HepG2 (cell line): ENCODE data around the gene GRIK4. TPM values are rescaled to one million over a fixed set of nuclear protein-coding genes. Genes with fewer than 3 reads are reported as not detected.

Source experiments
- ATAC-seq: fragments of 200-7000 bp; cut with Tn5 transposase; 3 replicates; pipeline ENCODE4 v1.9.1; 2020; ENCODE audit warnings: mild to moderate bottlenecking, moderate library complexity
- BruUV-seq: library from RNA; stranded (reverse); fragments of 400-500 nt; replicated peaks from 2 replicates; lab custom pipeline; 2021; lab: Mats Ljungman, UMichigan
- CTCF ChIA-PET: fragments of 300-600 bp; formaldehyde crosslinking; extraction: SDS; loops from one replicate; lab custom pipeline; 2021; ENCODE audit warnings: low total read pairs, inconsistent platforms, low intra/inter-chr PET ratio; lab: Yijun Ruan, JAX
- POLR2A ChIA-PET: fragments of 350-600 bp; sonication (Branson Sonifier 250); formaldehyde crosslinking; loops from one replicate; lab custom pipeline; 2020; ENCODE audit warnings: antibody characterized with exemption, inconsistent platforms; lab: Yijun Ruan, JAX
- DNase-seq: peaks from one replicate; pipeline ENCODE4 v3.0.0-alpha.2; 2015; ENCODE audit warnings: low spot score
- FAIRE-seq: peaks from 3 replicates; lab custom pipeline; 2011; peaks lifted over from hg19 to GRCh38; lab: Jason Lieb, UNC
- H2AFZ ChIP-seq: one replicate; pipeline ENCODE4 v1.6.1; 2011; ENCODE audit warnings: low read length, inconsistent platforms
- H3K27ac ChIP-seq: fragments of 300-600 bp; 3 replicates; pipeline ENCODE4 v1.8.0; 2011; ENCODE audit warnings: mixed run types, mild to moderate bottlenecking, mixed read lengths, low read length, inconsistent platforms; ENCODE audit not compliant: insufficient read depth; ENCODE audit errors: extremely low read length
- H3K27me3 ChIP-seq, 2 experiments: fragments of 200-600 bp in 1 of 2; 2 replicates in 1 of 2; 3 replicates in 1 of 2; pipeline versions ENCODE4 v1.6.0 to v1.8.0; 2011; ENCODE audit warnings: low read length in 2 of 2, mild to moderate bottlenecking in 2 of 2, moderate library complexity in 2 of 2, inconsistent platforms in 1 of 2; ENCODE audit not compliant: insufficient read depth in 2 of 2, control insufficient read depth in 1 of 2
- H3K36me3 ChIP-seq, 2 experiments: fragments of 200-600 bp in 1 of 2; replicated peaks in 1 of 2; 2 replicates in 1 of 2; 3 replicates in 1 of 2; pipeline versions ENCODE4 v1.5.1 to v1.8.0; 2011; ENCODE audit warnings: low read length in 2 of 2, inconsistent platforms in 1 of 2; ENCODE audit not compliant: insufficient read depth in 2 of 2, control insufficient read depth in 1 of 2
- H3K4me1 ChIP-seq: 2 replicates; pipeline ENCODE4 v1.5.1; 2012; ENCODE audit warnings: low read length, inconsistent platforms; ENCODE audit not compliant: insufficient read depth
- H3K4me2 ChIP-seq: 2 replicates; pipeline ENCODE4 v1.6.0; 2011; ENCODE audit warnings: low read depth, low read length, inconsistent platforms
- H3K4me3 ChIP-seq, 3 experiments: fragments of 200-600 bp in 1 of 3; sonication (generic), shearing (Covaris generic) in 1 of 3; replicated peaks in 1 of 3; 2 replicates each; pipeline ENCODE4 v1.5.1; 2011 to 2016; ENCODE audit warnings: low read length in 3 of 3, inconsistent platforms in 2 of 3, low read depth in 2 of 3, mild to moderate bottlenecking in 2 of 3, control low read depth in 1 of 3, mixed read lengths in 1 of 3; ENCODE audit not compliant: insufficient read depth in 1 of 3
- H3K79me2 ChIP-seq: one replicate; pipeline ENCODE4 v1.6.1; 2011; ENCODE audit warnings: low read length, inconsistent platforms; ENCODE audit not compliant: insufficient read depth
- H3K9ac ChIP-seq: 2 replicates; pipeline ENCODE4 v1.6.0; 2011; ENCODE audit warnings: mild to moderate bottlenecking, low read depth, low read length, inconsistent platforms; ENCODE audit not compliant: insufficient read depth
- H3K9me3 ChIP-seq: 2 replicates; pipeline ENCODE4 v1.5.1; 2012; ENCODE audit warnings: mild to moderate bottlenecking, low read length
- H4K20me1 ChIP-seq: 2 replicates; pipeline ENCODE4 v1.6.0; 2011; ENCODE audit warnings: inconsistent platforms, mild to moderate bottlenecking, low read length, moderate library complexity; ENCODE audit not compliant: insufficient read depth
- IRF2 ChIP-seq: IDR thresholded peaks from 2 replicates; pipeline ENCODE4 v1.6.1; 2018; ENCODE audit warnings: missing genetic modification reagents, missing compliant biosample characterization
- ZNF775 ChIP-seq: sonication (generic); formaldehyde crosslinking; IDR thresholded peaks from 2 replicates; pipeline ENCODE4 v1.4.0; 2020; ENCODE audit warnings: missing genetic modification reagents, mild to moderate bottlenecking, moderate library complexity, borderline replicate concordance
- WGBS: methylation state at CpG from one replicate; pipeline ENCODE4 v1.1.6; 2017; ENCODE audit warnings: low lambda C conversion rate; 5-methylcytosine and 5-hydroxymethylcytosine counted together
- in situ Hi-C: cut with HindIII; loops from 2 replicates; pipeline ENCODE4 v1.10.0; 2017; ENCODE audit warnings: low pct_unique_long_range_greater_than_20kb; ENCODE audit not compliant: extremely low pct_ligation_motif_present
- intact Hi-C: fragments of 100-400 bp; cut with micrococcal nuclease; formaldehyde crosslinking; loops from one replicate; pipeline ENCODE4 v1.10.0; 2022; ENCODE audit not compliant: unreplicated experiment
- polyA plus RNA-seq, 8 experiments: library from polyadenylated mRNA; depleted of rRNA in 3 of 8; stranded (reverse) in 7 of 8; unstranded in 1 of 8; fragments of >200 nt; fragmentation: Illumina TruSeq in 4 of 8; extraction: Trizol in 4 of 8; gene quantifications; 2 replicates each; pipeline versions ENCODE4 v1.2.1 to v1.2.3, GENCODE V29; 2011 to 2016; ENCODE audit warnings: low read depth in 4 of 8, missing spikeins in 1 of 8, mixed read lengths in 1 of 8; ENCODE audit not compliant: insufficient read depth in 1 of 8
- total RNA-seq, 5 experiments: library from RNA; depleted of rRNA; stranded (reverse); fragments of >200 nt; fragmentation: Illumina TruSeq; extraction: Trizol; gene quantifications; 2 replicates each; pipeline ENCODE4 v1.2.3, GENCODE V29; 2016; ENCODE audit warnings: low read depth in 1 of 5
- TF ChIP-seq, protein P1 (sequence below): sonication (generic); formaldehyde crosslinking; IDR thresholded peaks from 2 replicates; pipeline ENCODE4 v1.4.0; 2020; ENCODE audit warnings: missing genetic modification reagents, borderline replicate concordance
- TF ChIP-seq, protein P2 (sequence below), 2 experiments: IDR thresholded peaks; 2 replicates each; pipeline ENCODE4 v1.6.1; 2011 to 2012; ENCODE audit warnings: low read length in 2 of 2, borderline replicate concordance in 1 of 2, low read depth in 1 of 2, mild to moderate bottlenecking in 1 of 2, moderate library complexity in 1 of 2

The GRIK4 gene
- total and polyA plus RNA-seq, 2 of the 13 experiments (the other 11 are each of a cell fraction or from before 2014, with no cell fraction given), result 0.04 to 0.07 TPM

DNA sequence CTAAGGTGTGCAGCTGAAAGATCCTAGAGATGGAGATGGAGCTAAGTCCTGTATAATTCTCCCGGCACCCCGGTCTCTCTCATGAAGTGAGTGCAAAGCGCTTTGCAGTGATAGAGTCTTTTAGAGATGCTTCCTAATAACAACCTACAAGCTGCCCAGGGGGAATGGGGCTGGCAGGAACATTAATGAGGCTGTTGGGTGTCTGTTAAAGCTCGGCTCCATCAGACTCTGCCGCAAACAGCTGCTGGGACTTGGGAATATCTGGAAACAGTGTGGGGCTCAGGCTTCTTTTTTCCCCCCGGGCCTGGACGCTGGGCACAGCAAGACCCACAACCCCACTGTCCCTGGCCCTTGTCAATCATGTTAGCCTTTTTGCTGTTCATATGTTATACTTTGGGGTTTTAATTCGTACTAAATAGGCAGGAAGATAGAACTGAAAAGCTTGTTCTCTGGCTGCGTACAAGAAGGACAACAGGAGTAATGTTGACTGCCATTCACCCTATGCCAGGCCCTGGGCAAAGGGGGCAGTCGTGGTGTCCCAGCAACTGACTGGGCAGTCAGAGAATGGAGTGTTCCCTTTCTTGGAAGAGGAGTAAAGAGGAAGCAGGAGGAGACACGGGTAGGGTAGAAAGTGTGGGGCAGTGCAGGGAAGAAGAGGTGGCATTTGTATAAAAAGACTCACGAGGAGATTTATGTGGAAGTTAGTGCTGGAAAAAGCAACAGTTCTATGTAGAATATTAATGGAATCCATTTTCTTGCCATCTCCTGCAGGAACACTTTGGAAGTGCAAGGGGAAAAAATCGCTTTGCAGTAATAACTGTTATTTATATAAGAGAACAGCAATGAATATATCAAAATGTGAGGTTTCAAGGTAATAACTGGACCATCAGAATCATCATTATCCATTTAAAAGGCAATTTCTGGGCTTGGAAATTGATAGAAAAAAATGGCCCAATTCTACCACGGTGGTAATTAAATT lies 232.8 kb downstream of the GRIK4 start (continued):
- no peak for TF ChIP-seq ZNF775 (CRISPR knock-in tag)
- TF ChIP-seq, protein P1, sequence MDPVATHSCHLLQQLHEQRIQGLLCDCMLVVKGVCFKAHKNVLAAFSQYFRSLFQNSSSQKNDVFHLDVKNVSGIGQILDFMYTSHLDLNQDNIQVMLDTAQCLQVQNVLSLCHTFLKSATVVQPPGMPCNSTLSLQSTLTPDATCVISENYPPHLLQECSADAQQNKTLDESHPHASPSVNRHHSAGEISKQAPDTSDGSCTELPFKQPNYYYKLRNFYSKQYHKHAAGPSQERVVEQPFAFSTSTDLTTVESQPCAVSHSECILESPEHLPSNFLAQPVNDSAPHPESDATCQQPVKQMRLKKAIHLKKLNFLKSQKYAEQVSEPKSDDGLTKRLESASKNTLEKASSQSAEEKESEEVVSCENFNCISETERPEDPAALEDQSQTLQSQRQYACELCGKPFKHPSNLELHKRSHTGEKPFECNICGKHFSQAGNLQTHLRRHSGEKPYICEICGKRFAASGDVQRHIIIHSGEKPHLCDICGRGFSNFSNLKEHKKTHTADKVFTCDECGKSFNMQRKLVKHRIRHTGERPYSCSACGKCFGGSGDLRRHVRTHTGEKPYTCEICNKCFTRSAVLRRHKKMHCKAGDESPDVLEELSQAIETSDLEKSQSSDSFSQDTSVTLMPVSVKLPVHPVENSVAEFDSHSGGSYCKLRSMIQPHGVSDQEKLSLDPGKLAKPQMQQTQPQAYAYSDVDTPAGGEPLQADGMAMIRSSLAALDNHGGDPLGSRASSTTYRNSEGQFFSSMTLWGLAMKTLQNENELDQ, result no peak

DNA sequence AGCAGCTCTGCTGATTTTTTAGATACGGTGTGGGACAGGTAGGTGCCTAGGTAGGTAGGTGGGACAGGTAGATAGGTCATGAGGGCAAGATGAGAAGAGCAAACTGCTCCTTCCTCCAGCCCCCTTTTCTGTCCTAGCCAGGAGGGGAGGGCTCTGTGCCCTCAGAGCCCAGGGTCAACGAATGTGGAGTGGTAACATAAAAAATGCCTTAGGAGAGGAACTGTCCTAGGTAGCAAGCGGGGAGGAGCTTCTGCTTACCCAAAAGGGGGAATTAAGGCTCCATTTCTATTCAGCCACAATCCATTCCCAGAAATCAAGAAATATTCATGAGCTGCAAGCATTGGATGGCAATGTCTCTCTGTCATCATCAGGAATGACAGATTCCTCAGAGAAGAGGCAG lies 234.8 kb downstream of the GRIK4 start:
- FAIRE-seq, result no peak
- WGBS, result 10% methylated on average over 3 of the region's 3 CpGs
- in situ Hi-C loops, result no loop called here
- ChIA-PET CTCF (no interaction called here), POLR2A (no interaction called here)
- H3K79me2 ChIP-seq, result no peaks in the 10 kb centered on the region
- no peak overlapping the region for H3K4me3 ChIP-seq
- H3K27me3 ChIP-seq, result peaks cover 0 to 7% of the 10 kb centered on the region in 2 experiments; a peak in 2 of 5 replicates
- no peak overlapping the region for H3K27ac ChIP-seq
- intact Hi-C loops, result no loop called here
- no peak overlapping the region for H3K4me2 ChIP-seq
- no peaks in the 10 kb centered on the region for H3K4me1 ChIP-seq
- H2AFZ ChIP-seq, result no peak overlapping the region
- ATAC-seq, result no peak
- H3K9me3 ChIP-seq, result no peaks in the 10 kb centered on the region
- no peaks in the 10 kb centered on the region for H3K36me3 ChIP-seq
- no TSS peak for BruUV-seq
- no peaks in the 10 kb centered on the region for H4K20me1 ChIP-seq
- TF ChIP-seq, protein P2, sequence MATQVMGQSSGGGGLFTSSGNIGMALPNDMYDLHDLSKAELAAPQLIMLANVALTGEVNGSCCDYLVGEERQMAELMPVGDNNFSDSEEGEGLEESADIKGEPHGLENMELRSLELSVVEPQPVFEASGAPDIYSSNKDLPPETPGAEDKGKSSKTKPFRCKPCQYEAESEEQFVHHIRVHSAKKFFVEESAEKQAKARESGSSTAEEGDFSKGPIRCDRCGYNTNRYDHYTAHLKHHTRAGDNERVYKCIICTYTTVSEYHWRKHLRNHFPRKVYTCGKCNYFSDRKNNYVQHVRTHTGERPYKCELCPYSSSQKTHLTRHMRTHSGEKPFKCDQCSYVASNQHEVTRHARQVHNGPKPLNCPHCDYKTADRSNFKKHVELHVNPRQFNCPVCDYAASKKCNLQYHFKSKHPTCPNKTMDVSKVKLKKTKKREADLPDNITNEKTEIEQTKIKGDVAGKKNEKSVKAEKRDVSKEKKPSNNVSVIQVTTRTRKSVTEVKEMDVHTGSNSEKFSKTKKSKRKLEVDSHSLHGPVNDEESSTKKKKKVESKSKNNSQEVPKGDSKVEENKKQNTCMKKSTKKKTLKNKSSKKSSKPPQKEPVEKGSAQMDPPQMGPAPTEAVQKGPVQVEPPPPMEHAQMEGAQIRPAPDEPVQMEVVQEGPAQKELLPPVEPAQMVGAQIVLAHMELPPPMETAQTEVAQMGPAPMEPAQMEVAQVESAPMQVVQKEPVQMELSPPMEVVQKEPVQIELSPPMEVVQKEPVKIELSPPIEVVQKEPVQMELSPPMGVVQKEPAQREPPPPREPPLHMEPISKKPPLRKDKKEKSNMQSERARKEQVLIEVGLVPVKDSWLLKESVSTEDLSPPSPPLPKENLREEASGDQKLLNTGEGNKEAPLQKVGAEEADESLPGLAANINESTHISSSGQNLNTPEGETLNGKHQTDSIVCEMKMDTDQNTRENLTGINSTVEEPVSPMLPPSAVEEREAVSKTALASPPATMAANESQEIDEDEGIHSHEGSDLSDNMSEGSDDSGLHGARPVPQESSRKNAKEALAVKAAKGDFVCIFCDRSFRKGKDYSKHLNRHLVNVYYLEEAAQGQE (IDR thresholded peaks at IDR 0.05; ENCODE audit: borderline replicate concordance in 1 of 2, low read depth in 1 of 2, low read length in 2 of 2), result 0 out of 4 replicates have a peak, but pooled peaks of 1 of the 2 experiments have one; percentile 29
- no peak for TF ChIP-seq IRF2 (CRISPR knock-in tag)
- TF ChIP-seq, all 625 proteins: peak for 1
- H3K9ac ChIP-seq, result no peak overlapping the region
- no peak for DNase-seq
